Parathyroid adenoma (tissue), 2 donors: ENCODE data around the gene ATRIP.

ENCODE experiments used
- H2AFZ ChIP-seq: fragments of 300-600 bp; sonication (generic); one replicate; pipeline ENCODE4 v1.7.0; 2017; ENCODE audit warnings: antibody characterized with exemption, mild to moderate bottlenecking
- H3K27ac ChIP-seq: fragments of 300-600 bp; sonication (generic); one replicate; pipeline ENCODE4 v1.7.0; 2017
- H3K27me3 ChIP-seq: fragments of 300-600 bp; sonication (generic); one replicate; pipeline ENCODE4 v1.7.0; 2017; ENCODE audit warnings: low read length; ENCODE audit not compliant: control insufficient read depth, insufficient read depth
- H3K36me3 ChIP-seq: fragments of 300-600 bp; sonication (generic); one replicate; pipeline ENCODE4 v1.7.0; 2017; ENCODE audit warnings: low read length; ENCODE audit not compliant: control insufficient read depth, insufficient read depth
- H3K4me1 ChIP-seq: fragments of 300-600 bp; sonication (generic); one replicate; pipeline ENCODE4 v1.7.0; 2017; ENCODE audit warnings: control low read depth
- H3K4me2 ChIP-seq: fragments of 300-600 bp; sonication (generic); one replicate; pipeline ENCODE4 v1.7.0; 2017; ENCODE audit warnings: low read length
- H3K4me3 ChIP-seq: fragments of 300-600 bp; sonication (generic); one replicate; pipeline ENCODE4 v1.7.0; 2017; ENCODE audit warnings: low read depth, low read length
- H3K79me2 ChIP-seq: fragments of 300-600 bp; sonication (generic); one replicate; pipeline ENCODE4 v1.7.0; 2017; ENCODE audit warnings: control low read depth
- H3K9ac ChIP-seq: fragments of 300-600 bp; sonication (generic); one replicate; pipeline ENCODE4 v1.7.0; 2017; ENCODE audit warnings: mild to moderate bottlenecking
- H3K9me3 ChIP-seq: fragments of 300-600 bp; sonication (generic); one replicate; pipeline ENCODE4 v1.7.0; 2017; ENCODE audit warnings: low read length; ENCODE audit not compliant: control insufficient read depth
- TF ChIP-seq, protein P1 (sequence below): fragments of 300-600 bp; sonication (generic); IDR thresholded peaks from one replicate; pipeline ENCODE4 v1.7.0; 2017; ENCODE audit warnings: antibody characterized with exemption, mild to moderate bottlenecking
- donor health status: primary hyperparathyroidism.

Gene ATRIP

DNA sequence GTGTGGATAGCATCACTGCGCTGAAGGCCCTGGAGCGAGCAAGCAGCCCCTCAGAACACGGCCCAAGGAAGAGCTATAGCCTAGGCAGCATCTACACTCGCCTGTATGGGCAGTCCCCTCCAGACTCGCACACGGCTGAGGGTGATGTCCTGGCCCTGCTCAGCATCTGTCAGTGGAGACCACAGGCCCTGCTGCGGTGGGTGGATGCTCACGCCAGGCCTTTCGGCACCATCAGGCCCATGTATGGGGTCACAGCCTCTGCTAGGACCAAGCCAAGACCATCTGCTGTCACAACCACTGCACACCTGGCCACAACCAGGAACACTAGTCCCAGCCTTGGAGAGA lies 20.5 kb downstream of the ATRIP start:
- Histone ChIP-seq H3K9ac (no peak overlapping the region), H3K27ac (peak overlapping the region; percentile 100), H3K4me3 (peak overlapping the region; percentile 64), H3K4me2 (peak overlapping the region; percentile 95), H3K27me3 (no peaks in the 10 kb centered on the region), H2AFZ (no peak overlapping the region), H3K9me3 (no peaks in the 10 kb centered on the region), H3K36me3 (no peaks in the 10 kb centered on the region), H3K4me1 (peaks cover 13% of the 10 kb centered on the region), H3K79me2 (peaks cover 20% of the 10 kb centered on the region)
- TF ChIP-seq, protein P1, sequence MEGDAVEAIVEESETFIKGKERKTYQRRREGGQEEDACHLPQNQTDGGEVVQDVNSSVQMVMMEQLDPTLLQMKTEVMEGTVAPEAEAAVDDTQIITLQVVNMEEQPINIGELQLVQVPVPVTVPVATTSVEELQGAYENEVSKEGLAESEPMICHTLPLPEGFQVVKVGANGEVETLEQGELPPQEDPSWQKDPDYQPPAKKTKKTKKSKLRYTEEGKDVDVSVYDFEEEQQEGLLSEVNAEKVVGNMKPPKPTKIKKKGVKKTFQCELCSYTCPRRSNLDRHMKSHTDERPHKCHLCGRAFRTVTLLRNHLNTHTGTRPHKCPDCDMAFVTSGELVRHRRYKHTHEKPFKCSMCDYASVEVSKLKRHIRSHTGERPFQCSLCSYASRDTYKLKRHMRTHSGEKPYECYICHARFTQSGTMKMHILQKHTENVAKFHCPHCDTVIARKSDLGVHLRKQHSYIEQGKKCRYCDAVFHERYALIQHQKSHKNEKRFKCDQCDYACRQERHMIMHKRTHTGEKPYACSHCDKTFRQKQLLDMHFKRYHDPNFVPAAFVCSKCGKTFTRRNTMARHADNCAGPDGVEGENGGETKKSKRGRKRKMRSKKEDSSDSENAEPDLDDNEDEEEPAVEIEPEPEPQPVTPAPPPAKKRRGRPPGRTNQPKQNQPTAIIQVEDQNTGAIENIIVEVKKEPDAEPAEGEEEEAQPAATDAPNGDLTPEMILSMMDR = no peak

DNA sequence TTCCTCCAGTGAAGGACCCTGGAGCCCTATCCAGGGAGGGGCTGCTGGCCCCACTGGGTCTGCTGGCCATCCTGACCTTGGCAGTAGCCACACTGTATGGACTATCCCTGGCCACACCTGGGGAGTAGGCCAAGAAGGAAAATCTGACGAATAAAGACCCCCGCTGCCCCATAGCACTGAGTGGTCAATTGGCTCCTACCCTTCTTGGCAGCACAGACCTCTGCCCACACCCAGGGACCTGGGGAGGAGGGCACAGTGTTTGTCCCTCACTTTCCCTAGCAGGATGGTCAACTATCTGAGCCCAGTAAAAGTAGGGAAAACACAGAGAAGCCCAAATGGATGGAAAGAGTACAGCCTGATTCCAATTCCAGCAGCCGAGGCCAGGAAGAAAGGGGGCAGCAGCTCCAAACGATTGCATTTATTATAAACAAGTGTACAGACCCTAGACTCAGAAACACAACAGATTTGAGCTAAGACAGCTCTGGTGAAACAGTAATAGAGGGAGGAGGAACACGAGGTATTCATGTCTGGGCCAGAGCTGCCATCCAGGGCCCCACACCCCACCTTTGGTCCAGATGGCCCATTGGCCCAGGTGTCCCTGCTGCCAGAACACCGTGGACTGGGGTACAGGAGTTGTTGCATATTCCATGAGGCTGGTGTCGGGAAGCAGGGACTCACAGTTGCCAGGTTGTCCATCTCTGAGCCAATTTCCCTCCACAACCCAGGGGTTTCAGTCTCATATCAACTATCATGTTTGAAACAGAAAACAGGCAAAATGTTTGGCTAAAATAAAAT lies 21.1 kb downstream of the ATRIP start:
- Histone ChIP-seq H3K27ac (peak overlapping the region; percentile 100), H3K27me3 (no peaks in the 10 kb centered on the region), H3K9me3 (no peaks in the 10 kb centered on the region), H3K4me2 (no peak overlapping the region), H3K9ac (no peak overlapping the region), H2AFZ (no peak overlapping the region), H3K79me2 (peaks cover 22% of the 10 kb centered on the region), H3K36me3 (no peaks in the 10 kb centered on the region), H3K4me1 (peaks cover 13% of the 10 kb centered on the region), H3K4me3 (no peak overlapping the region)
- TF ChIP-seq, protein P1 = no peak

DNA sequence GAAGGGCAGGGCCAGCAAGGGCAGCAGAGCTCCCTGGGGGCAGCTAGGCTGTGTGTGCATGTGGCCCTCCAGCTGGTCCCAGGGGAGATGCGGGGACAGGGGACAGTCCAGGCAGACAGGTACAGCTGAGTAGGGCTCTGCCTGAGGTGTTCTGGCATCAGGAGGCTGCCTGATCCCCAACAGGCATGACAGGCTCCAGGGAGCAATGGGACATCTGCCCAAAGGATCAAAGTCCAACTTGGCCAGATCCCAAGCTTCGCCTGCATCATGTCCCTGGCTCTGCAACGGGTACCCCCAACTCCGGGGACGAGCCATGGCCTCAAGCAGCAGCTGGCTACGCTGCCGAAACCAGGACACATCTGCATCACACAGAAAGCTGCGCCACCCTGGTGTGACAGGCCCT lies 21.8 kb downstream of the ATRIP start:
- peak overlapping the region; percentile 21 for H3K27ac ChIP-seq
- H3K9me3 ChIP-seq = no peaks in the 10 kb centered on the region
- peaks cover 25% of the 10 kb centered on the region for H3K79me2 ChIP-seq
- peaks cover 13% of the 10 kb centered on the region for H3K4me1 ChIP-seq
- H2AFZ ChIP-seq = no peak overlapping the region
- no peaks in the 10 kb centered on the region for H3K36me3 ChIP-seq
- no peak overlapping the region for H3K4me2 ChIP-seq
- H3K4me3 ChIP-seq = no peak overlapping the region
- no peaks in the 10 kb centered on the region for H3K27me3 ChIP-seq
- TF ChIP-seq, protein P1 = no peak
- H3K9ac ChIP-seq = no peak overlapping the region

DNA sequence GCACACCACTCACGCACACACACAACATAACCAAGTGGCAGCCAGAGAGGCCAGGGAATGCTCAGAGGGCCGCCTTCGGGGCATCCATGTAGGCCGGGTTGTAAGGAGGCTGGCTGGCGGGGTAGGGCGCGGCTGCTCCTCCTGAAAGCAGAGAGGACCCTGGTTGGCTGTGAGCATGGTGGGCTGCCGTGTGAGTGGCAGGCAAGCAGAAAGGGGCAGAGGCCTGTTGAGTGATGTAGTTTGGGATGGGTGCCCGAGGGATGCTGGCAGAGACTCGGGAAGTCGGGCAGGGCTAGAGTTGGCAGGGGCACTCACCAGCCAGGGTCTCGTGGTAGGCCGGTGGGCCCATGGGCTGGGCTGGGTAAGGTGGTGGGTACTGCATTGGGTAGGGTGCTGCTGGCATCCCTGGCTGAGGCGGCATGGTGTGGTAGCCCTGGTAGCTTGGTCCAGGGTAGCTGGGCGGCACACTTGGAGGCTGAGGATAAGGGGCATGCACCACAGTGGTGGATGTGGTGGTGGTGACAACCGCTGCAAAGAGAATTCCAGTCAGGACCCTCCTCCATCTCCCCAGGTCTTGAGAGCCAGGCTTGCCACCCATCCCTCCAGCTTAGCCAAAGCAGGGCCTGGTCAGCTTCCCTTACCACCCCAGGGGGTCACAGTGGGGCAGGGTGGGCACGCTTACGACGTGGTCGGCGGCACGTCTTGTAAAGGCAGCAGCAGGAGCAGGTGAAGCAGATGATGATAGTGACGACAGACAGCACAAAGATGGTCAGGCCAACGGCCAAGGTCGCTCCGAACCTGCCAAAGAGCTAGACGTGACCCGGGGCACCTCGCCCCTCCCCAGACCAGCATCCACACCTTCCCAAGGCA lies 22.7 kb downstream of the ATRIP start:
- H3K4me1 ChIP-seq = peaks cover 13% of the 10 kb centered on the region
- TF ChIP-seq, protein P1 = no peak

More for the DNA sequence above, 22.7 kb downstream of the ATRIP start:
- Histone ChIP-seq H3K36me3 (no peaks in the 10 kb centered on the region), H3K27ac (no peak overlapping the region), H2AFZ (no peak overlapping the region), H3K4me3 (no peak overlapping the region), H3K27me3 (no peaks in the 10 kb centered on the region), H3K4me2 (no peak overlapping the region), H3K9me3 (no peaks in the 10 kb centered on the region), H3K9ac (no peak overlapping the region), H3K79me2 (peaks cover 30% of the 10 kb centered on the region)
